Testis (tissue), 5 donors: ENCODE measurements around the gene LMAN1. TPM values are rescaled to one million over a fixed set of nuclear protein-coding genes. Genes with fewer than 3 reads are reported as not detected.
A peak's percentile ranks its signal among the peaks of the same experiment; 100 is the strongest.

Source experiments
- DNase-seq: peaks from one replicate; pipeline ENCODE4 v3.0.0-alpha.2; 2019
- H3K27ac ChIP-seq, 2 donors: fragments of 200-600 bp; sonication (generic); one replicate each; pipeline ENCODE4 v1.5.1; 2019
- H3K27me3 ChIP-seq: fragments of 200-600 bp; sonication (generic); one replicate; pipeline ENCODE4 v1.5.1; 2019
- H3K36me3 ChIP-seq: fragments of 200-600 bp; sonication (generic); one replicate; pipeline ENCODE4 v1.5.1; 2017; ENCODE audit warnings: low read depth; ENCODE audit errors: missing control alignments
- H3K4me1 ChIP-seq: fragments of 200-600 bp; sonication (generic); one replicate; pipeline ENCODE4 v1.5.1; 2019
- H3K4me3 ChIP-seq, 2 donors: fragments of 200-600 bp; sonication (generic); one replicate each; pipeline ENCODE4 v1.5.1; 2017 to 2019
- H3K9me3 ChIP-seq: fragments of 200-600 bp; sonication (generic); one replicate; pipeline ENCODE4 v1.5.1; 2017
- CTCF ChIP-seq, 3 experiments: fragments of 450-650 bp in 2 of 3; fragments of 200-600 bp in 1 of 3; sonication (generic) in 1 of 3; IDR thresholded peaks; one replicate each; pipeline ENCODE4 v1.5.1; 2016 to 2019; ENCODE audit warnings: antibody characterized with exemption in 3 of 3, mild to moderate bottlenecking in 2 of 3, moderate library complexity in 1 of 3
- POLR2A ChIP-seq: fragments of 450-650 bp; IDR thresholded peaks from one replicate; pipeline ENCODE4 v1.6.1; 2017; ENCODE audit warnings: antibody characterized with exemption, mild to moderate bottlenecking, moderate library complexity
- WGBS, 2 donors: methylation state at CpG; one replicate each; pipeline ENCODE4 v1.1.5; 2018; 5-methylcytosine and 5-hydroxymethylcytosine counted together
- intact Hi-C: fragments of 100-400 bp; cut with DNase I; formaldehyde crosslinking; loops from one replicate; pipeline ENCODE4 v1.15.1; 2023; ENCODE audit warnings: low total_unique reads
- long read RNA-seq, 2 donors: transcript quantifications; one replicate each; lab custom pipeline, GENCODE V29; 2026
- polyA plus RNA-seq: library from polyadenylated mRNA; stranded (reverse); fragments of 350-450 nt; fragmentation: Illumina TruSeq; extraction: RNeasy Lipid Tissue Mini Kit (QIAGEN cat#74804); gene quantifications from one replicate; pipeline ENCODE4 v1.2.3, GENCODE V29; 2014; ENCODE audit warnings: low read depth, low replicate concordance; ENCODE audit not compliant: insufficient read depth
- total RNA-seq, 2 donors: library from RNA; depleted of rRNA; stranded (reverse); fragments of >200 nt; gene quantifications; one replicate each; pipeline ENCODE4 v1.2.3, GENCODE V29; 2016

Gene LMAN1
- total RNA-seq, result 10 to 100 TPM; 72.9 to 98.9 TPM
- 35.3 TPM for polyA plus RNA-seq
- long read RNA-seq, donor 1, full-length matches to known transcripts, result 12 of 51 reads
- long read RNA-seq, donor 1, partial matches to known transcripts, result 39 of 51 reads
- long read RNA-seq, donor 1, other reads (novel, unspliced or antisense), result 0 of 51 reads
- long read RNA-seq, donor 2, full-length matches to known transcripts, result 6 of 16 reads
- long read RNA-seq, donor 2, partial matches to known transcripts, result 10 of 16 reads
- long read RNA-seq, donor 2, other reads (novel, unspliced or antisense), result 0 of 16 reads

GRCh38 chr18:59358712-59359575 is at the start of gene LMAN1:
Gene LMAN1 (minus strand): TSS chr18:59359265. CDS start chr18:59359244, 21 bp downstream.
- Histone ChIP-seq H3K9me3 (no peaks in the 10 kb centered on the region), H3K4me3 (peak within 1 kb of the TSS; percentile 93), H3K36me3 (no peaks in the 10 kb centered on the region), H3K27ac (peak within 1 kb of the TSS; percentile 88 to 90), H3K27me3 (no peaks in the 10 kb centered on the region), H3K4me1 (peaks cover 13% of the 10 kb centered on the region)
- DNase-seq, result peak; percentile 98
- intact Hi-C loops, result no loop called here
- TF ChIP-seq POLR2A (peak; percentile 36), CTCF (IDR thresholded peaks at IDR 0.05) (no peak)
- WGBS, 2 donors, result 0 to 1% methylated on average over 15 to 67 of the region's 76 CpGs

GRCh38 chr18:59402432-59403090 is 43.5 kb upstream of the LMAN1 start:
- intact Hi-C loops, result loop anchor here (10.0 kb wide), 1 partner anchor 98 kb away; no protein-coding TSS in a partner anchor
- H3K4me3 ChIP-seq, result no peak overlapping the region
- H3K27me3 ChIP-seq, result no peaks in the 10 kb centered on the region
- H3K4me1 ChIP-seq, result no peaks in the 10 kb centered on the region
- H3K36me3 ChIP-seq, result no peaks in the 10 kb centered on the region
- no peaks in the 10 kb centered on the region for H3K9me3 ChIP-seq
- no peak for TF ChIP-seq POLR2A
- TF ChIP-seq CTCF (IDR thresholded peaks at IDR 0.05), result peak; percentile 63 to 86 (median 84)
- DNase-seq, result peak; percentile 88
- H3K27ac ChIP-seq, result no peak overlapping the region
- WGBS, 2 donors, result 34 to 40% methylated on average over 11 to 13 of the region's 13 CpGs

GRCh38 chr18:59400407-59400806 is 41.3 kb upstream of the LMAN1 start:
- Histone ChIP-seq H3K27ac (no peak overlapping the region), H3K36me3 (no peaks in the 10 kb centered on the region), H3K4me3 (no peak overlapping the region), H3K27me3 (no peaks in the 10 kb centered on the region), H3K4me1 (no peaks in the 10 kb centered on the region), H3K9me3 (no peaks in the 10 kb centered on the region)
- DNase-seq, result no peak
- WGBS, 2 donors, result 91 to 94% methylated on average over 6 of the region's 6 CpGs
- intact Hi-C loops, result loop anchor here (10.0 kb wide), 1 partner anchor 96 kb away; no protein-coding TSS in a partner anchor
- TF ChIP-seq POLR2A (no peak), CTCF (IDR thresholded peaks at IDR 0.05) (no peak)

GRCh38 chr18:59395226-59396175 is 36.4 kb upstream of the LMAN1 start:
- H3K36me3 ChIP-seq, result no peaks in the 10 kb centered on the region
- no peaks in the 10 kb centered on the region for H3K27me3 ChIP-seq
- no peaks in the 10 kb centered on the region for H3K4me1 ChIP-seq
- H3K4me3 ChIP-seq, result no peak overlapping the region
- no peak overlapping the region for H3K27ac ChIP-seq
- WGBS, 2 donors, result 80 to 82% methylated on average over 10 of the region's 10 CpGs
- DNase-seq, result no peak
- TF ChIP-seq CTCF (IDR thresholded peaks at IDR 0.05), result no peak
- no peak for TF ChIP-seq POLR2A
- no peaks in the 10 kb centered on the region for H3K9me3 ChIP-seq
- intact Hi-C loops, result no loop called here
